GM12874 (cell line): ENCODE measurements around the gene STUB1.

Source experiments
- CTCF ChIP-seq: IDR thresholded peaks from 2 replicates; pipeline ENCODE4 v1.5.1; 2011; ENCODE audit warnings: low read depth, mild to moderate bottlenecking, control low read depth, low read length, moderate library complexity; ENCODE audit not compliant: insufficient read depth

STUB1 gene

GRCh38 chr16:684071-684794, 4.0 kb downstream of the STUB1 start, which contains the start of gene JMJD8:
JMJD8 (minus strand) TSS chr16:684334; CDS start chr16:684319, 15 bp downstream.
- TF ChIP-seq CTCF: no peak

- TF ChIP-seq CTCF: no peak
Measured at GRCh38 chr16:684961-685696, 4.9 kb downstream of the STUB1 start.

- TF ChIP-seq CTCF: peak; percentile 38
Measured at GRCh38 chr16:685967-686366, 5.8 kb downstream of the STUB1 start.

- TF ChIP-seq CTCF: no peak
Measured at GRCh38 chr16:686459-687260, 6.5 kb downstream of the STUB1 start.

- TF ChIP-seq CTCF: no peak
Measured at GRCh38 chr16:687499-687898, 7.3 kb downstream of the STUB1 start.

GRCh38 chr16:689175-689897, 9.1 kb downstream of the STUB1 start:
- no peak for TF ChIP-seq CTCF
